ENCODE results near the gene DOCK4.

- no peak for TF ChIP-seq CTCF (IDR thresholded peaks at IDR 0.05)
- TF ChIP-seq POLR2A (IDR thresholded peaks at IDR 0.05): no peak
Measured at GRCh38 chr7:111788286-111789047, 417.7 kb downstream of the DOCK4 start.

Data from esophagus squamous epithelium (tissue), 4 donors.